ENCODE measurements around the gene NRCAM. TPM values are rescaled to one million over a fixed set of nuclear protein-coding genes. Genes with fewer than 3 reads are reported as not detected.

Gene NRCAM
- total and polyA plus RNA-seq, 10 of the 15 experiments (the other 5 are each of a cell fraction or from before 2014, with no cell fraction given): 0.30 to 2.0 (median 1.0) TPM

GRCh38 chr7:108314551-108314950 lies 141.7 kb downstream of the NRCAM start:
- POLR2A ChIA-PET: no interaction called here
- no peak for FAIRE-seq
- peaks cover 6% of the 10 kb centered on the region for H3K4me1 ChIP-seq (ENCODE audit: control insufficient read depth, insufficient read depth, low read length)
- intact Hi-C loops (cut with micrococcal nuclease; ENCODE audit: unreplicated experiment) (no loop called here), in situ Hi-C loops (cut with MboI) (no loop called here)
- RAD21 ChIA-PET (ENCODE audit: unreplicated experiment): no interaction called here
- H3K9ac ChIP-seq (ENCODE audit: control insufficient read depth, insufficient read depth, low read length): no peak overlapping the region
- H4K20me1 ChIP-seq (ENCODE audit: control insufficient read depth, insufficient read depth): no peaks in the 10 kb centered on the region
- no peaks in the 10 kb centered on the region for H3K79me2 ChIP-seq (ENCODE audit: control insufficient read depth, insufficient read depth, low read length)
- no peak for ATAC-seq
- H3K4me2 ChIP-seq (ENCODE audit: control insufficient read depth, insufficient read depth): no peak overlapping the region
- H2AFZ ChIP-seq (ENCODE audit: control insufficient read depth, low read depth, low read length): no peak overlapping the region
- SMC1A ChIA-PET (ENCODE audit: uncharacterized antibody, unreplicated experiment): no interaction called here
- BruUV-seq (replicated peaks): no TSS peak
- TF ChIP-seq PRDM15 (CRISPR knock-in tag; IDR thresholded peaks at IDR 0.05) (no peak), RAD51 (IDR thresholded peaks at IDR 0.05) (no peak), CREB1 (IDR thresholded peaks at IDR 0.05; ENCODE audit: low read depth) (no peak), POU2F2 (IDR thresholded peaks at IDR 0.05; ENCODE audit: borderline replicate concordance, low read depth, low read length) (no peak), FOXK2 (IDR thresholded peaks at IDR 0.05) (no peak), SUPT20H (IDR thresholded peaks at IDR 0.05; ENCODE audit: borderline replicate concordance, control insufficient read depth, low read depth, low read length) (no peak), PBX3 (IDR thresholded peaks at IDR 0.05; ENCODE audit: insufficient replicate concordance, low read depth, low read length) (no peak), TCF3 (IDR thresholded peaks at IDR 0.05; ENCODE audit: borderline replicate concordance, insufficient read depth, low read depth, low read length) (no peak), ZNF687 (IDR thresholded peaks at IDR 0.05) (no peak), EP300 (IDR thresholded peaks at IDR 0.05; ENCODE audit: borderline replicate concordance in 1 of 2, control insufficient read depth in 1 of 2, low read depth in 2 of 2, low read length in 2 of 2) (no peak), POLR2AphosphoS5 (IDR thresholded peaks at IDR 0.05; ENCODE audit: low read length) (no peak), SMAD5 (IDR thresholded peaks at IDR 0.05; ENCODE audit: low read depth) (no peak), EED (IDR thresholded peaks at IDR 0.05; ENCODE audit: low read depth) (no peak), TARDBP (IDR thresholded peaks at IDR 0.05; ENCODE audit: borderline replicate concordance) (no peak), ESRRA (IDR thresholded peaks at IDR 0.05; ENCODE audit: low read length) (no peak)
- CTCF ChIA-PET: no interaction called here
- no peaks in the 10 kb centered on the region; the same call in 2 of the 3 replicates for H3K9me3 ChIP-seq (replicated peaks; ENCODE audit: control insufficient read depth, insufficient read depth, low read length)
- no peaks in the 10 kb centered on the region for H3K36me3 ChIP-seq (ENCODE audit: control insufficient read depth in 2 of 2, insufficient read depth in 2 of 2, low read length in 1 of 2)
- no peak for DNase-seq (ENCODE audit: low read depth, low spot score)
- H3K27ac ChIP-seq (ENCODE audit: control insufficient read depth, insufficient read depth): no peak overlapping the region
- no peaks in the 10 kb centered on the region for H3K27me3 ChIP-seq (replicated peaks in 1 of 2; ENCODE audit: control insufficient read depth in 2 of 2, insufficient read depth in 2 of 2, low read length in 1 of 2)
- no peak overlapping the region for H3K4me3 ChIP-seq
